Measurements from ENCODE around the gene UBE3C. TPM values are rescaled to one million over a fixed set of nuclear protein-coding genes. Genes with fewer than 3 reads are reported as not detected.

Gene UBE3C
- polyA plus RNA-seq, 1 donor (not counting 4 experiments of a cell fraction or from before 2014, with no cell fraction given), result 89.3 TPM

DNA sequence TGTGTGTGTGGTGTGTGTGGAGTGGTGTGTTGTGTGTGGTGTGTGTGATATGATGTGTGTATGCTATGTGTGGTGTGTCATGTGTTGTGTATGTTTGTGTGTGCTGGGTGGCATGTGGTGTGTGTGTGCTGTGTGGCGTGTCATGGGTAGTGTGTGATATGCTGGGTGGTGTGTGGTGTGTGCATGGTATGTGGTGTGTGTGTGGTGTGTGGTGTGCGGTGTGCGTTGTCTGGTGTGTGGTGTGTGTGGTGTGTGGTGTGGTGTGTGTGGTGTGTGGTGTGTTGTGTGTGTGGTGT, 160.5 kb downstream of the UBE3C start:
- H3K4me2 ChIP-seq (ENCODE audit: control insufficient read depth, extremely low read depth, insufficient read depth, low read depth, low read length), result peak overlapping the region; percentile 40
- H3K4me1 ChIP-seq (ENCODE audit: control insufficient read depth, extremely low read depth, insufficient read depth, low read length), result peaks cover 19% of the 10 kb centered on the region
- H3K4me3 ChIP-seq (ENCODE audit: control insufficient read depth in 2 of 3, extremely low read depth in 1 of 3, insufficient read depth in 2 of 3, low read depth in 1 of 3, low read length in 3 of 3), result no peak overlapping the region
- H3K36me3 ChIP-seq (ENCODE audit: control insufficient read depth in 2 of 2, extremely low read depth in 1 of 2, insufficient read depth in 2 of 2, low read length in 2 of 2), result no peaks in the 10 kb centered on the region
- H4K20me1 ChIP-seq (ENCODE audit: control insufficient read depth, extremely low read depth, insufficient read depth, low read length), result no peaks in the 10 kb centered on the region
- peak overlapping the region; percentile 67 for H3K27ac ChIP-seq (ENCODE audit: control insufficient read depth, insufficient read depth, low read length)
- H3K27me3 ChIP-seq (ENCODE audit: control insufficient read depth, extremely low read depth, insufficient read depth, low read length), result no peaks in the 10 kb centered on the region
- dilution Hi-C loops (cut with MboI; ENCODE audit: extremely low pct_ligation_motif_present, low sequenced_read_pairs), result no loop called here
- FAIRE-seq (no peak), DNase-seq (ENCODE audit: low read depth, low spot score) (no peak)
- H3K9me1 ChIP-seq (ENCODE audit: control insufficient read depth, extremely low read depth, insufficient read depth, low read length), result no peaks in the 10 kb centered on the region
- TF ChIP-seq CTCF (optimal IDR thresholded peaks at IDR 0.05 in 1 of 3, IDR thresholded peaks at IDR 0.05 in 1 of 3, conservative IDR thresholded peaks at IDR 0.05 in 1 of 3; ENCODE audit: extremely low read depth in 1 of 3, insufficient read depth in 2 of 3, low read length in 3 of 3) (no peak), EZH2 (IDR thresholded peaks at IDR 0.05; ENCODE audit: low read length) (no peak)
- peak overlapping the region; percentile 48 for H3K9ac ChIP-seq (ENCODE audit: control insufficient read depth, extremely low read depth, insufficient read depth, low read length)
- no peaks in the 10 kb centered on the region for H3K79me2 ChIP-seq (ENCODE audit: control insufficient read depth, insufficient read depth, low read length)
- no peaks in the 10 kb centered on the region for H3K9me3 ChIP-seq (ENCODE audit: control insufficient read depth, low read depth, low read length)
- H2AFZ ChIP-seq (ENCODE audit: control insufficient read depth, low read length), result no peak overlapping the region

GRCh38 chr7:157299613-157300368, 161.1 kb downstream of the UBE3C start:
- dilution Hi-C loops (cut with MboI; ENCODE audit: extremely low pct_ligation_motif_present, low sequenced_read_pairs), result no loop called here
- peak; percentile 5 for FAIRE-seq

More at GRCh38 chr7:157299613-157300368, 161.1 kb downstream of the UBE3C start:
- no peaks in the 10 kb centered on the region for H4K20me1 ChIP-seq (ENCODE audit: control insufficient read depth, extremely low read depth, insufficient read depth, low read length)
- no peak for TF ChIP-seq EZH2 (IDR thresholded peaks at IDR 0.05; ENCODE audit: low read length)
- TF ChIP-seq CTCF (optimal IDR thresholded peaks at IDR 0.05 in 1 of 3, IDR thresholded peaks at IDR 0.05 in 1 of 3, conservative IDR thresholded peaks at IDR 0.05 in 1 of 3; ENCODE audit: extremely low read depth in 1 of 3, insufficient read depth in 2 of 3, low read length in 3 of 3), result peak in 2 of 3 experiments; percentile 39 to 40
- H3K9me3 ChIP-seq (ENCODE audit: control insufficient read depth, low read depth, low read length), result no peaks in the 10 kb centered on the region
- H2AFZ ChIP-seq (ENCODE audit: control insufficient read depth, low read length), result peak overlapping the region; percentile 27
- peak overlapping the region; percentile 40 for H3K4me2 ChIP-seq (ENCODE audit: control insufficient read depth, extremely low read depth, insufficient read depth, low read depth, low read length)
- no peaks in the 10 kb centered on the region for H3K79me2 ChIP-seq (ENCODE audit: control insufficient read depth, insufficient read depth, low read length)
- no peaks in the 10 kb centered on the region for H3K9me1 ChIP-seq (ENCODE audit: control insufficient read depth, extremely low read depth, insufficient read depth, low read length)
- H3K9ac ChIP-seq (ENCODE audit: control insufficient read depth, extremely low read depth, insufficient read depth, low read length), result peak overlapping the region; percentile 48
- peak overlapping the region; percentile 67 for H3K27ac ChIP-seq (ENCODE audit: control insufficient read depth, insufficient read depth, low read length)
- peak; percentile 69 for DNase-seq (ENCODE audit: low read depth, low spot score)
- H3K4me3 ChIP-seq (ENCODE audit: control insufficient read depth in 2 of 3, extremely low read depth in 1 of 3, insufficient read depth in 2 of 3, low read depth in 1 of 3, low read length in 3 of 3), result peak overlapping the region in 1 of 3 experiments; percentile 11
- peaks cover 19% of the 10 kb centered on the region for H3K4me1 ChIP-seq (ENCODE audit: control insufficient read depth, extremely low read depth, insufficient read depth, low read length)
- no peaks in the 10 kb centered on the region for H3K36me3 ChIP-seq (ENCODE audit: control insufficient read depth in 2 of 2, extremely low read depth in 1 of 2, insufficient read depth in 2 of 2, low read length in 2 of 2)
- no peaks in the 10 kb centered on the region for H3K27me3 ChIP-seq (ENCODE audit: control insufficient read depth, extremely low read depth, insufficient read depth, low read length)
